SIG-M5 treated with dmso at 0.1 percent for 504 hours (cell line): ENCODE measurements around the gene CDC14A.
"Not testable (repeated sequence)": the region's sequence is repeated elsewhere in the genome, so short reads cannot be mapped to it uniquely, and the experiment has no call there.

Experiments used
- DNase-seq: peaks from one replicate; lab custom pipeline; 2025; ENCODE audit not compliant: unreplicated experiment; lab: John Stamatoyannopoulos, UW

CDC14A gene

GRCh38 chr1:100332331-100332730, 20.0 kb upstream of the CDC14A start:
- DNase-seq = no peak

DNA sequence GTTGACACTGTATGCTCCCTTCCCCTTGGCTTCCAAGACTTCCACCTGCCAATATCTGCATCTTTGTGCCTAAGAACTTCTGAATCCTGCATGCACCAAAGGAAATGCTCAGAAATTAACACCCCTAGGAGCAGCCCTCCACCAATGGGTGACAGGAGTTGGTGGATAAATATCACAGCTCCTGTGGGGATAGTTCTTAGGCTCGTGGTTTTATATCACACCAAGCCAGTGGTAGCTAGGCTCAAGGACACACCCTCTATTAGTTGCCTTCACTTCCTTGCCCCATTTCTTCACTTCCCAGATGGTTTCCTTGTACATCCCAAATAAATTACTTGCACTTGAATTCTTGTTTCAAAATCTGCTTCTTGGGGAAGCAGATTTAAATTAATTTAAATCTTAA, 16.9 kb upstream of the CDC14A start:
- DNase-seq = no peak

DNA sequence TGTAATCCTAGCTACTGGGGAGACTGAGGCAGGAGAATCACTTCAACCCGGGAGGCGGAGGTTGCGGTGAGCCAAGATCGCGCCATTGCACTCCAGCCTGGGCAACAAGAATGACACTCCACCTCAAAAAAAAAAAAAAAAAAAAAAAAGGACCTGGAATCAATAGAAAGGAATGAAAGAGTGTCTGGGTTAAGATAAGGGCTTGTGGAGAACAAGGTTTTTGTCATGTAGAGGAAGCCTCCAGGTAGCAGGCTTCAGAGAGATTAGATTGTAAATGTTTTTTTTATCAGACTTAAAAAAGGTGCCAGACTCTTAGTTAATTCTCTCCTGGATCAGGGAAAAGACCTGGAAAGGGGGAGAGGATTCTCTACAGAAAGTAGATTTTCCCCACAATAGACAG, 14.4 kb upstream of the CDC14A start:
- not testable (repeated sequence) for DNase-seq

- DNase-seq = not testable (repeated sequence)
These were observed 12.6 kb upstream of the CDC14A start for GRCh38 chr1:100339735-100340134.

DNA sequence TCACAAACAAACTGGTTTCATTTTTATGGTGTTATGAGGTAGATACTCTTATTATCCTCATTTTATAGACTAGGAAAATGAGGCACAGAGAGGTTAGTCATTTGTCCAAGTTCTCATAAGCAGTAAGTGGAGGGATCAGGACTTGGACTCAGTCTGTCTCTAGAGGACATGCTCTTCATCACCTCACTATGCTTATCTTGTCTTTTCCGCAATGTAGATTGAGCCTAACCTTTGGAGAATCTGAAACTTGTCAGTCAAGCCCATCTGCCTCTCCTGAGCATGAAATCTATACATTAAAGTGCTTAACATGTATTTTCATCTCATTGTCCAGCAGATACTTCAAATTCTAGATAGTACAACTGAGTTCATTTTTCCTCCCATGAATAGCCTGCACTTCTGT, 11.8 kb upstream of the CDC14A start:
- no peak for DNase-seq

DNA sequence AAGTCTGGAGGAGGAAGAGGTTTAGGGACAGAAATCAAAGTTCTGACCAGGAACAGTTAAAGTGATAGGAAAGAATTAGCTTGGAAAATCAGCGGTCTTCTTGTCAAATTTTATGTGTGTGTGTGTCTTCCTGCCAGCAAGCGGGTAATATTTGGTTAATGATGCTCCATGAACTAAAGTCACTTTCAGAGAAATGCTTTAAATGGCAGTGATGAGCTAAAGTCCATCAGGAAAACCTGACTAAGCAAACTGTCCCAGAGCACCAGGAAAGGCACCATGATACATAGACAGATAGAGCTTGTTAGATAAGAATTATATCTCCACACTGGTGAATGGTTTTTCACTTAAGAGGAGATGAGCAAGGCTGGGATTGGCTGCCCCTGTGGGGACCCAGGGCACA, 10.0 kb upstream of the CDC14A start:
- no peak for DNase-seq

DNA sequence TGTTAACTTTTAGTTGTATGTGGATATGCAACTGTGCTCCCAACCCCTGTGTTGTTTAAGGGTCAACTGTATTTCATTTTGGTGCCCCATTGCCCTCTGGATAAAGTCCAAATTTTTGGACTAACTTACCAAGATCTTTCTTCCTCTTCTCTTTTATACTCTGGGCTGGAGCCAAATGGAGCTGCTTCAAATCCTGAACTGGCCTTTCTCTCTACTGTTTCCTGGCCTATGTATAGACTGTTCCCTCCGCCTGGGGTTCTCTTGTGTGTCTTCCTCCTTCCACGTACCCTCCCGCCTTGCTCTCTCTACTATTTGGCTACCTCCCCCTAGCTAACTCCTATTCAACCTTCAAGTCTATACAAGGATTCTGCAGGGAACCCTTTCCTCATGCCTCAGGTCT, 8.4 kb upstream of the CDC14A start:
- no peak for DNase-seq

GRCh38 chr1:100344774-100345173, 7.5 kb upstream of the CDC14A start:
- no peak for DNase-seq

- DNase-seq = no peak
These were observed 5.9 kb upstream of the CDC14A start for GRCh38 chr1:100346387-100346786.

- DNase-seq = no peak
These were observed 5.0 kb upstream of the CDC14A start for GRCh38 chr1:100347009-100347966.

- DNase-seq = no peak
These were observed 3.7 kb upstream of the CDC14A start for GRCh38 chr1:100348549-100349144.

- DNase-seq = no peak
These were observed 3.1 kb upstream of the CDC14A start for GRCh38 chr1:100349246-100349645.

- no peak for DNase-seq
These were observed 1.6 kb upstream of the CDC14A start for GRCh38 chr1:100350787-100351094.

GRCh38 chr1:100351095-100351887, 1.0 kb upstream of the CDC14A start:
- peak; percentile 94 for DNase-seq

GRCh38 chr1:100353071-100353801, 930 bp downstream of the CDC14A start:
- peak; percentile 54 for DNase-seq

GRCh38 chr1:100353988-100354387, 1.7 kb downstream of the CDC14A start:
- DNase-seq = no peak

GRCh38 chr1:100354971-100355394, 2.7 kb downstream of the CDC14A start:
- DNase-seq = peak; percentile 6

DNA sequence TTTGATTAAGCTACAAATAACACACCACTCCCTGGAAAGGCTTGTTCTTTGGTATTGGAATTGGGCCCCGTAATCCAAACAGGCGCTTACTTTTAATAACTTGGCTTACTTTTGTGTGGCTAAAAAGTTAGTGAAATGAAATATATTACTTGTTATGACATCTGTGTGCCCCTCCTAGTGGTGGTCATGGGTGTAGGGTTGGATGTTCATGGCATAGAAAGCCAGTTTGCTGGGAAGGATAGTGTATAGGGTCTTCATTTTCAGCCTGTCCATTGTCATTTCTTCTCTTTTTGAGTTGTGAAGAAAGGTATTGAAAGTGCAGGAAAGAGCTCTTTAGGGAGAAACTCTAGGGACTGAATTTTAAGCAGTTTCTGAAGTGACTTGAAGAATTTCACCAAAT, 5.9 kb downstream of the CDC14A start:
- no peak for DNase-seq

DNA sequence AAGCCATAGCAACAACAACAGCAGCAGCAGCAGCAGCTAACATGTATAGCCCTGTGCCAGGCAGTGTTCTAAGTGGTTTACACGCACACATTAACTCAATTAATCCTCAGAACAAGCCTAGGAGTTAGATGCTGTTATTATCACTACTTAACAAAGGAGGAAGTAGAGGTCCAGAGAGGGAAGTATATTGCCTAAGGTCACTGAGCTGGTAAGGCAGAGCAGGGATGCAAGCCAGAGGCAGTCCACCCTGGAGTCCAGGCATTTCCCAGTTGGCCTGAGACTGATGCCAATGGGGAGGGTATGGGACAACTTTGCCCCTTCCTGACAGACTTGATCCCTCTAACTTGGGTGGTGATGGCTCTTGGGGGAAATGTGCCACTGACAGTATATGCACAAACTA, 6.8 kb downstream of the CDC14A start:
- DNase-seq = peak; percentile 48

GRCh38 chr1:100360790-100361510, 8.6 kb downstream of the CDC14A start:
- peak; percentile 10 for DNase-seq
